Ishikawa (cell line): ENCODE results near the gene ORMDL1.

ENCODE experiments used
- CEBPB ChIP-seq: IDR thresholded peaks from 2 replicates; pipeline ENCODE4 v1.6.1; 2012
- CREB1 ChIP-seq: IDR thresholded peaks from 2 replicates; pipeline ENCODE4 v1.6.1; 2012; ENCODE audit warnings: low read depth
- EGR1 ChIP-seq: IDR thresholded peaks from 2 replicates; pipeline ENCODE4 v1.6.1; 2012
- EP300 ChIP-seq: IDR thresholded peaks from 2 replicates; pipeline ENCODE4 v1.6.1; 2012; ENCODE audit warnings: borderline replicate concordance
- FOXM1 ChIP-seq: IDR thresholded peaks from 2 replicates; pipeline ENCODE4 v1.6.1; 2012; ENCODE audit warnings: low read depth, borderline replicate concordance
- MAX ChIP-seq: IDR thresholded peaks from 2 replicates; pipeline ENCODE4 v1.6.1; 2012
- NFIC ChIP-seq: IDR thresholded peaks from 2 replicates; pipeline ENCODE4 v1.6.1; 2012
- RAD21 ChIP-seq: IDR thresholded peaks from 2 replicates; pipeline ENCODE4 v1.6.1; 2012; ENCODE audit warnings: low read depth
- REST ChIP-seq: IDR thresholded peaks from 2 replicates; pipeline ENCODE4 v1.6.1; 2012; ENCODE audit warnings: low read depth, mild to moderate bottlenecking
- TAF1 ChIP-seq: IDR thresholded peaks from 2 replicates; pipeline ENCODE4 v1.6.1; 2012; ENCODE audit warnings: low read depth, mild to moderate bottlenecking
- TCF12 ChIP-seq: IDR thresholded peaks from 2 replicates; pipeline ENCODE4 v1.6.1; 2012; ENCODE audit warnings: low read depth
- TEAD4 ChIP-seq: IDR thresholded peaks from 2 replicates; pipeline ENCODE4 v1.6.1; 2012
- USF1 ChIP-seq: IDR thresholded peaks from 2 replicates; pipeline ENCODE4 v1.6.1; 2012
- YY1 ChIP-seq: IDR thresholded peaks from 2 replicates; pipeline ENCODE4 v1.6.1; 2012; ENCODE audit warnings: low read depth
- ZBTB7A ChIP-seq: IDR thresholded peaks from 2 replicates; pipeline ENCODE4 v1.6.1; 2012; ENCODE audit warnings: low read depth

Gene ORMDL1

GRCh38 chr2:189826039-189826438 lies 41.9 kb upstream of the ORMDL1 start:
- TF ChIP-seq CEBPB (no peak), CREB1 (no peak), YY1 (no peak), REST (no peak), TCF12 (no peak), NFIC (no peak)

GRCh38 chr2:189824694-189825396 lies 40.7 kb upstream of the ORMDL1 start:
- TF ChIP-seq USF1: no peak
- TF ChIP-seq NFIC: no peak
- TF ChIP-seq FOXM1: no peak
- TF ChIP-seq CEBPB: no peak
- TF ChIP-seq TAF1: no peak
- TF ChIP-seq ZBTB7A: no peak
- no peak for TF ChIP-seq RAD21
- no peak for TF ChIP-seq CREB1
- no peak for TF ChIP-seq EP300
- no peak for TF ChIP-seq TEAD4

GRCh38 chr2:189821953-189822748 lies 38.0 kb upstream of the ORMDL1 start:
- no peak for TF ChIP-seq CEBPB
- no peak for TF ChIP-seq TAF1
- no peak for TF ChIP-seq NFIC
- no peak for TF ChIP-seq REST
- TF ChIP-seq MAX: no peak
- TF ChIP-seq YY1: no peak
- no peak for TF ChIP-seq FOXM1
- TF ChIP-seq RAD21: no peak
- TF ChIP-seq EGR1: no peak
- TF ChIP-seq EP300: no peak
- no peak for TF ChIP-seq TCF12
- no peak for TF ChIP-seq ZBTB7A
- no peak for TF ChIP-seq TEAD4
- no peak for TF ChIP-seq CREB1
- TF ChIP-seq USF1: no peak

GRCh38 chr2:189819297-189819704 lies 35.2 kb upstream of the ORMDL1 start:
- TF ChIP-seq ZBTB7A: no peak
- TF ChIP-seq FOXM1: no peak

GRCh38 chr2:189818249-189819038 lies 34.3 kb upstream of the ORMDL1 start:
- TF ChIP-seq EP300 (no peak), ZBTB7A (no peak)

GRCh38 chr2:189803431-189803830 lies 19.3 kb upstream of the ORMDL1 start:
- TF ChIP-seq YY1: no peak
- no peak for TF ChIP-seq CEBPB
